Measurements from ENCODE around the gene ERBB4. TPM values are rescaled to one million over a fixed set of nuclear protein-coding genes. Genes with fewer than 3 reads are reported as not detected.

ERBB4 gene
- total RNA-seq, 4 donors from 2014 or later, result 5.5 to 21.0 (median 18.3) TPM

GRCh38 chr2:212424082-212424481 is 114.5 kb downstream of the ERBB4 start:
- no peaks in the 10 kb centered on the region for H3K36me3 ChIP-seq
- H3K4me1 ChIP-seq, result no peaks in the 10 kb centered on the region
- TF ChIP-seq, protein P1, sequence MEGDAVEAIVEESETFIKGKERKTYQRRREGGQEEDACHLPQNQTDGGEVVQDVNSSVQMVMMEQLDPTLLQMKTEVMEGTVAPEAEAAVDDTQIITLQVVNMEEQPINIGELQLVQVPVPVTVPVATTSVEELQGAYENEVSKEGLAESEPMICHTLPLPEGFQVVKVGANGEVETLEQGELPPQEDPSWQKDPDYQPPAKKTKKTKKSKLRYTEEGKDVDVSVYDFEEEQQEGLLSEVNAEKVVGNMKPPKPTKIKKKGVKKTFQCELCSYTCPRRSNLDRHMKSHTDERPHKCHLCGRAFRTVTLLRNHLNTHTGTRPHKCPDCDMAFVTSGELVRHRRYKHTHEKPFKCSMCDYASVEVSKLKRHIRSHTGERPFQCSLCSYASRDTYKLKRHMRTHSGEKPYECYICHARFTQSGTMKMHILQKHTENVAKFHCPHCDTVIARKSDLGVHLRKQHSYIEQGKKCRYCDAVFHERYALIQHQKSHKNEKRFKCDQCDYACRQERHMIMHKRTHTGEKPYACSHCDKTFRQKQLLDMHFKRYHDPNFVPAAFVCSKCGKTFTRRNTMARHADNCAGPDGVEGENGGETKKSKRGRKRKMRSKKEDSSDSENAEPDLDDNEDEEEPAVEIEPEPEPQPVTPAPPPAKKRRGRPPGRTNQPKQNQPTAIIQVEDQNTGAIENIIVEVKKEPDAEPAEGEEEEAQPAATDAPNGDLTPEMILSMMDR (IDR thresholded peaks at IDR 0.05), result no peak
- no peak for TF ChIP-seq POLR2A (IDR thresholded peaks at IDR 0.05)
- no peaks in the 10 kb centered on the region for H3K9me3 ChIP-seq
- no peak overlapping the region for H3K27ac ChIP-seq
- no peak overlapping the region for H3K4me3 ChIP-seq (replicated peaks in 1 of 3)
- H3K27me3 ChIP-seq, result no peaks in the 10 kb centered on the region
- intact Hi-C loops (cut with DNase I), result no loop called here
- no peak for DNase-seq

GRCh38 chr2:212423089-212423488 is 115.5 kb downstream of the ERBB4 start:
- TF ChIP-seq, protein P1 (IDR thresholded peaks at IDR 0.05), result no peak
- TF ChIP-seq POLR2A (IDR thresholded peaks at IDR 0.05), result no peak
- H3K4me3 ChIP-seq (replicated peaks in 1 of 3), result no peak overlapping the region
- no peaks in the 10 kb centered on the region for H3K4me1 ChIP-seq
- WGBS, 2 donors, result 77 to 79% methylated on average over 1 of the region's 1 CpG
- intact Hi-C loops (cut with DNase I), result no loop called here
- no peaks in the 10 kb centered on the region for H3K27me3 ChIP-seq
- DNase-seq, result no peak
- no peaks in the 10 kb centered on the region for H3K9me3 ChIP-seq
- no peaks in the 10 kb centered on the region for H3K36me3 ChIP-seq
- H3K27ac ChIP-seq, result no peak overlapping the region

DNA sequence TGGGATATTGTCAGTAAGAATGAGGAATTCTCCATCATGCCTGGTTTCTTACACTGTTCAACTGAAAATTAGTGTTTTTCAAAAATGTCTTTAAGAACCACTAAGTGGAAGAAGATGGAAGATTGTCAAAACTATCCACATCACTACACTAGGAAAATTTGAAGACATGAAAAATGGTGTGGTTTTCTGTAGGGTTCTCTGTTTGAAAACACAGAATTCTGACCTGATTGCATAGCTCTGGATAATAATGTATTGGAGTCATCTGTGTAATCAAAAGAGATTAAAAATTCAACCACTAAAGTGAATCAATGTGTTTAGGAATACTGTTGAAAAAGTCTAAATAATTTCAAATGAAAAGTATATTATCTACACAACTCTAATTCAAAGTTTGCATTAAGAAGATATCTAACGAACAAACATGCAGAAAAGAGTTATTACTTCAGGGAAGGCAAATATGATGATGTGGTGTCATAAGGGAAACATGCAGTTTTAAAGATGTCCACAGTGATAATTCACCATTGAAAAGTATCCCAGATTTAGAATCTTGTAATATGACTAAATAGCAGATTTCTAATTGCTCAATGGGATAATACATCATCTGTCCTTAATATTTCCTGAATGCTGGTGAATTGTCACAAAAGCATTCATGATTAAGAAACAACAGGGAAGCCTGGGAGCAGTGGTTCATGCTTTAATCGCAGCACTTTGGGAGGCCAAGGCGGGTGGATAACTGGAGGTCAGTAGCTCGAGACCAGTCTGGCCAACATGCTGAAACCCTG is 116.9 kb downstream of the ERBB4 start:
- Histone ChIP-seq H3K4me1 (no peaks in the 10 kb centered on the region), H3K9me3 (no peaks in the 10 kb centered on the region), H3K27ac (no peak overlapping the region), H3K36me3 (no peaks in the 10 kb centered on the region), H3K27me3 (no peaks in the 10 kb centered on the region), H3K4me3 (replicated peaks in 1 of 3) (no peak overlapping the region)
- intact Hi-C loops (cut with DNase I), result no loop called here
- WGBS, 2 donors, result 81 to 94% methylated on average over 4 of the region's 4 CpGs
- DNase-seq, result no peak
- TF ChIP-seq, protein P1 (IDR thresholded peaks at IDR 0.05), result no peak
- no peak for TF ChIP-seq POLR2A (IDR thresholded peaks at IDR 0.05)

DNA sequence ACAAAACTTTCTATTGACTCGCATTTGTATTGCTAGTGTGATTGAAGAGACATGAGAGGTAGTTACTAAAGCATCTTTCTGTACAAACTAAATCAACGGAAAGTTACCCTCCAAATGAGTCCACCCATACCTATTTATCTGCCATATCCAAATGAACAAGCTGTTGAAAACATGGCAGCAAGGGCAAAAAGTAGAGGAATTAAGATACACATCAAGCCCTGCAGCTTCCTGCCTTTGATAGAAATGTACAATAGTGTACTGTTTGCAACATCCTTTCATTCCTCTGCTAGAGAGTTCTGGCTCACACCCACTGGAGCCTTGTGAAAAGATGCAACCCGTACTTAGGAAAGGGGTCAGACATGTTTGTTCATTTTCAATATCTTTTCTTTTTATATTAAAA is 122.5 kb downstream of the ERBB4 start:
- intact Hi-C loops (cut with DNase I), result no loop called here
- no peaks in the 10 kb centered on the region for H3K9me3 ChIP-seq
- 84 to 89% methylated on average over 3 of the region's 3 CpGs for WGBS, 2 donors
- H3K4me3 ChIP-seq (replicated peaks in 1 of 3), result no peak overlapping the region
- no peaks in the 10 kb centered on the region for H3K36me3 ChIP-seq
- TF ChIP-seq POLR2A (IDR thresholded peaks at IDR 0.05), result no peak
- TF ChIP-seq, protein P1 (IDR thresholded peaks at IDR 0.05), result no peak
- no peak for DNase-seq
- H3K27me3 ChIP-seq, result no peaks in the 10 kb centered on the region
- no peaks in the 10 kb centered on the region for H3K4me1 ChIP-seq
- no peak overlapping the region for H3K27ac ChIP-seq

DNA sequence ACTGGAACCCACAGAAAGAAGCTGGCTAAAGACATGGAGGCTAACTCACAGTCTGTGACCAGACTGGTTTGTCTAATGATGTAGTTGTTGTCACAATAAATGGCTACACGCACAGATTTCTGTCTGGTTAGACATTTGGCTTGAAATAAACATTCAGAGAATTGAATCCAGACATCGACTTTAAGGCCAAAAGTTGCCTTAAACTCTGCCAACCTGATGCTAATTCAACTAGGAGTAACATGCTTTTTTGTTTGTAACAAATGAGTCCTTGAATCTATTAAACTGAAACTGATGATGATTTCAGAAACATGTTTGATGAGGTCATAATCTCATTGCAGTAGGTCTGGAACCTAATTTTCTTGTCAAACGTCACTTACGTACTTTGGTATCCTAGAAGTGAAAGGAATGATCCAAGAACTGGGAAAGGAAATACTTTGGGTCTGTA is 123.8 kb downstream of the ERBB4 start:
- Histone ChIP-seq H3K27me3 (no peaks in the 10 kb centered on the region), H3K9me3 (no peaks in the 10 kb centered on the region), H3K27ac (no peak overlapping the region), H3K36me3 (no peaks in the 10 kb centered on the region), H3K4me3 (replicated peaks in 1 of 3) (no peak overlapping the region), H3K4me1 (no peaks in the 10 kb centered on the region)
- no peak for DNase-seq
- 65 to 78% methylated on average over 4 of the region's 4 CpGs for WGBS, 2 donors
- TF ChIP-seq, protein P1 (IDR thresholded peaks at IDR 0.05), result no peak
- TF ChIP-seq POLR2A (IDR thresholded peaks at IDR 0.05), result no peak
- intact Hi-C loops (cut with DNase I), result no loop called here
